HepG2 (cell line): Measurements from ENCODE around the gene LRRC4. TPM values are rescaled to one million over a fixed set of nuclear protein-coding genes. Genes with fewer than 3 reads are reported as not detected.

Experiments
- CENPT ChIP-seq: sonication (generic); formaldehyde crosslinking; IDR thresholded peaks from 2 replicates; pipeline ENCODE4 v1.8.0; 2022; ENCODE audit warnings: low read depth, mild to moderate bottlenecking, moderate library complexity, missing genetic modification reagents
- FOXO1 ChIP-seq: sonication (generic); formaldehyde crosslinking; IDR thresholded peaks from 2 replicates; pipeline ENCODE4 v1.4.0; 2020; ENCODE audit warnings: missing genetic modification reagents
- HOXA9 ChIP-seq: sonication (generic); formaldehyde crosslinking; IDR thresholded peaks from 2 replicates; pipeline ENCODE4 v1.8.1; 2022; ENCODE audit warnings: missing genetic modification reagents, mild to moderate bottlenecking, moderate library complexity, borderline replicate concordance
- NFRKB ChIP-seq: fragments of 450-650 bp; IDR thresholded peaks from 2 replicates; pipeline ENCODE4 v1.6.1; 2017
- PHF21A ChIP-seq: sonication (generic); formaldehyde crosslinking; IDR thresholded peaks from 2 replicates; pipeline ENCODE4 v1.5.0; 2020; ENCODE audit warnings: mild to moderate bottlenecking, missing genetic modification reagents
- ZHX1 ChIP-seq: sonication (generic); formaldehyde crosslinking; IDR thresholded peaks from 2 replicates; pipeline ENCODE4 v1.8.1; 2022; ENCODE audit warnings: low read depth, mild to moderate bottlenecking, missing genetic modification reagents
- ZMAT5 ChIP-seq: sonication (generic); formaldehyde crosslinking; IDR thresholded peaks from 2 replicates; pipeline ENCODE4 v1.5.0; 2020; ENCODE audit warnings: mild to moderate bottlenecking, low read depth, missing genetic modification reagents, borderline replicate concordance
- ZNF337 ChIP-seq: sonication (generic); formaldehyde crosslinking; IDR thresholded peaks from 2 replicates; pipeline ENCODE4 v1.5.1; 2020; ENCODE audit warnings: missing genetic modification reagents, low read depth, mild to moderate bottlenecking, borderline replicate concordance
- ZNF678 ChIP-seq: sonication (generic); formaldehyde crosslinking; IDR thresholded peaks from 2 replicates; pipeline ENCODE4 v1.4.0; 2020; ENCODE audit warnings: mild to moderate bottlenecking, missing genetic modification reagents
- polyA plus RNA-seq, 8 experiments: library from polyadenylated mRNA; depleted of rRNA in 3 of 8; stranded (reverse) in 7 of 8; unstranded in 1 of 8; fragments of >200 nt; fragmentation: Illumina TruSeq in 4 of 8; extraction: Trizol in 4 of 8; gene quantifications; 2 replicates each; pipeline versions ENCODE4 v1.2.1 to v1.2.3, GENCODE V29; 2011 to 2016; ENCODE audit warnings: low read depth in 4 of 8, missing spikeins in 1 of 8, mixed read lengths in 1 of 8; ENCODE audit not compliant: insufficient read depth in 1 of 8
- total RNA-seq, 5 experiments: library from RNA; depleted of rRNA; stranded (reverse); fragments of >200 nt; fragmentation: Illumina TruSeq; extraction: Trizol; gene quantifications; 2 replicates each; pipeline ENCODE4 v1.2.3, GENCODE V29; 2016; ENCODE audit warnings: low read depth in 1 of 5
- TF ChIP-seq, protein P1 (sequence below): sonication (generic); formaldehyde crosslinking; IDR thresholded peaks from 2 replicates; pipeline ENCODE4 v1.9.0; 2022; ENCODE audit warnings: low read depth, missing genetic modification reagents

The LRRC4 gene
- total and polyA plus RNA-seq, 2 of the 13 experiments (the other 11 are each of a cell fraction or from before 2014, with no cell fraction given): not detected

GRCh38 chr7:127983804-127984332, 47.4 kb downstream of the LRRC4 start (continued):
- TF ChIP-seq HOXA9 (CRISPR knock-in tag) (no peak), CENPT (CRISPR knock-in tag) (no peak), PHF21A (CRISPR knock-in tag) (no peak), ZNF337 (no peak), ZNF678 (CRISPR knock-in tag) (no peak), ZHX1 (CRISPR knock-in tag) (no peak), NFRKB (no peak), ZMAT5 (CRISPR knock-in tag) (no peak), FOXO1 (CRISPR knock-in tag) (no peak)
- TF ChIP-seq, protein P1, sequence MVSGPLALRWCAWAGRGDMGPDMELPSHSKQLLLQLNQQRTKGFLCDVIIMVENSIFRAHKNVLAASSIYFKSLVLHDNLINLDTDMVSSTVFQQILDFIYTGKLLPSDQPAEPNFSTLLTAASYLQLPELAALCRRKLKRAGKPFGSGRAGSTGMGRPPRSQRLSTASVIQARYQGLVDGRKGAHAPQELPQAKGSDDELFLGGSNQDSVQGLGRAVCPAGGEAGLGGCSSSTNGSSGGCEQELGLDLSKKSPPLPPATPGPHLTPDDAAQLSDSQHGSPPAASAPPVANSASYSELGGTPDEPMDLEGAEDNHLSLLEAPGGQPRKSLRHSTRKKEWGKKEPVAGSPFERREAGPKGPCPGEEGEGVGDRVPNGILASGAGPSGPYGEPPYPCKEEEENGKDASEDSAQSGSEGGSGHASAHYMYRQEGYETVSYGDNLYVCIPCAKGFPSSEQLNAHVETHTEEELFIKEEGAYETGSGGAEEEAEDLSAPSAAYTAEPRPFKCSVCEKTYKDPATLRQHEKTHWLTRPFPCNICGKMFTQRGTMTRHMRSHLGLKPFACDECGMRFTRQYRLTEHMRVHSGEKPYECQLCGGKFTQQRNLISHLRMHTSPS (CRISPR knock-in tag): no peak
